Heart right ventricle (tissue), 16 donors: ENCODE results near the gene BICDL2. TPM values are rescaled to one million over a fixed set of nuclear protein-coding genes. Genes with fewer than 3 reads are reported as not detected.

Source experiments
- ATAC-seq, 8 donors: fragments of 200-7000 bp; cut with Tn5 transposase; one replicate each; pipeline ENCODE4 v1.9.1; 2020; ENCODE audit warnings: mild to moderate bottlenecking in 8 of 8, moderate library complexity in 8 of 8, moderate number of reproducible peaks in 1 of 8
- DNase-seq, 2 donors: peaks; one replicate each; pipeline ENCODE4 v3.0.0-alpha.2; 2020
- H3K27ac ChIP-seq, 10 donors: fragments of 200-600 bp; sonication (generic) in 2 of 10; one replicate each; pipeline versions ENCODE4 v1.5.0 to v1.8.0; 2020 to 2022; ENCODE audit warnings: mild to moderate bottlenecking in 3 of 10
- H3K27me3 ChIP-seq, 7 donors: fragments of 200-600 bp; one replicate each; pipeline ENCODE4 v1.8.0; 2021 to 2022; ENCODE audit warnings: mild to moderate bottlenecking in 2 of 7
- H3K36me3 ChIP-seq, 9 donors: fragments of 200-600 bp; sonication (generic) in 1 of 9; one replicate each; pipeline versions ENCODE4 v1.5.0 to v1.8.0; 2020 to 2022; ENCODE audit warnings: mild to moderate bottlenecking in 2 of 9
- H3K4me1 ChIP-seq, 9 donors: fragments of 200-600 bp; sonication (generic) in 1 of 9; one replicate each; pipeline versions ENCODE4 v1.5.0 to v1.8.0; 2020 to 2022; ENCODE audit warnings: mild to moderate bottlenecking in 4 of 9
- H3K4me3 ChIP-seq, 10 donors: fragments of 200-600 bp; sonication (generic) in 2 of 10; one replicate each; pipeline versions ENCODE4 v1.5.0 to v1.8.0; 2020 to 2022; ENCODE audit warnings: mild to moderate bottlenecking in 7 of 10, moderate library complexity in 2 of 10
- H3K9me3 ChIP-seq, 11 donors: fragments of 200-600 bp in 10 of 11; sonication (generic) in 2 of 11; one replicate each; pipeline versions ENCODE4 v1.5.0 to v1.8.0; 2013 to 2022; ENCODE audit warnings: mild to moderate bottlenecking in 2 of 11, control low read depth in 1 of 11, moderate library complexity in 1 of 11
- CTCF ChIP-seq, 9 donors: fragments of 200-600 bp; sonication (generic) in 2 of 9; IDR thresholded peaks; one replicate each; pipeline versions ENCODE4 v1.5.0 to v1.8.0; 2021 to 2022; ENCODE audit warnings: antibody characterized with exemption in 9 of 9, mild to moderate bottlenecking in 5 of 9, moderate library complexity in 1 of 9
- WGBS, 2 donors: extraction: QIAGEN DNeasy Blood & Tissue Kit; methylation state at CpG; one replicate each; pipeline ENCODE4 v1.1.7; 2013; ENCODE audit warnings: inconsistent platforms in 1 of 2; 5-methylcytosine and 5-hydroxymethylcytosine counted together
- intact Hi-C, 10 donors: fragments of 100-400 bp; cut with DNase I; formaldehyde crosslinking; loops; one replicate each; pipeline versions ENCODE4 v1.11.1 to v1.14.2; 2022
- polyA plus RNA-seq, 2 donors: library from polyadenylated mRNA; stranded (reverse); fragments of 200-250 nt; gene quantifications; one replicate each; pipeline ENCODE4 v1.2.3, GENCODE V29; 2013
- total RNA-seq, 10 donors: library from RNA; stranded (reverse); fragmentation: NEBNext Ultra II Directional in 3 of 10; extraction: Animal tissue kit (Norgen Biotek cat#: 25700) in 3 of 10; gene quantifications; one replicate each; pipeline versions ENCODE4 v1.2.1 to v1.2.4, GENCODE V29; 2021 to 2023
- donor health status: Arrhythmogenic right ventricular cardiomyopathy.
- donor health status: ischemic (EF 13 %, LVEDD 7.1; RV severe dilation, severe dysfunction).
- donor health status: healthy with polysubstance abuse.
- donor health status: DM: no; HTN: yes; CAD: no.
- donor health status: DM: no; HTN: no; CAD: no.
- donor health status: ischemic (EF 25% LVEDD 6.9; RV normal size, moderate dysfunction).
- donor health status: ischemic (EF 25% LVEDD 5.7; RV mildly dilated, moderate dysfunction).
- donor health status: healthy.
- donor health status: DM: yes; HTN: yes; CAD: no.
- donor health status: Ischemic cardiomyopathy.
- donor health status: ischemic (EF 35%, LVEDD 5.7; RV mildly dilated, moderate dysfunction).
- donor health status: nonischemic (EF 11% LVEDD 7.7; RV severe dilation, severe dysfunction).
- donor health status: DM: yes; HTN: yes; CAD: no.
- donor health status: PGD.
- donor health status: ischemic (EF 29% LVEDD 5.4; RV normal size, mild dysfunction).
- donor health status: nonischemic (EF 23%, LVEDD 6.1; RV moderate dilation, normal function).

BICDL2 gene
- total and polyA plus RNA-seq, 12 donors, result 0.04 TPM; not detected in 11

DNA sequence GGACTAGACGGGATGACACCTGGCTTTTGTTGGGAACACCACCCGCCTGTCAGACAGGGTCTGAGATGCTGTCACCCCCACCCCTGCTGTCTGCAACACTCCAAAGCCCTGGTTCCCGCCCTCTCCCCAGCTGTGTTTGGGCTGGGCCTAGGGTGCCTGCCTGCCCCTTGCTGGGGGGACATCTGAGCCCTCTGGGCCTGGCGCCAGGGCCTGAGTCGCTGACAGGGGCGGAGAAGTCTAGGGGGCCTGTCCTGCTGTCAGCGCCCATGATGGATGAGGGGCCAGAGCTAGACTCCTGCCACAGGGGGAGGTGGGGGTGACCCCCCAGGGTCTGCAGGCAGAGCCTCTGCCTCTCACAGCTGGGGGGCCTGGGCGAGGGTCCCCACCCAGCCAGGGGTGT lies 48.9 kb downstream of the BICDL2 start:
- H3K9me3 ChIP-seq, result no peaks in the 10 kb centered on the region
- no peak overlapping the region for H3K4me3 ChIP-seq
- H3K4me1 ChIP-seq, result peaks cover 3 to 32% (median 12%) of the 10 kb centered on the region in 9 donors
- intact Hi-C loops, result no loop called here
- 52 to 59% methylated on average over 8 of the region's 8 CpGs for WGBS, 2 donors
- peaks cover 0 to 32% (median 11%) of the 10 kb centered on the region in 7 donors for H3K27me3 ChIP-seq
- no peak overlapping the region for H3K27ac ChIP-seq
- ATAC-seq, result peak in 1 of 8 donors; percentile 1
- no peak for DNase-seq
- no peak for TF ChIP-seq CTCF (IDR thresholded peaks at IDR 0.05)
- no peaks in the 10 kb centered on the region for H3K36me3 ChIP-seq

- Histone ChIP-seq H3K4me3 (no peak overlapping the region), H3K4me1 (peaks cover 3 to 32% (median 12%) of the 10 kb centered on the region in 9 donors), H3K9me3 (no peaks in the 10 kb centered on the region), H3K36me3 (no peaks in the 10 kb centered on the region), H3K27me3 (peaks cover 0 to 32% (median 11%) of the 10 kb centered on the region in 7 donors), H3K27ac (no peak overlapping the region)
- no peak for TF ChIP-seq CTCF (IDR thresholded peaks at IDR 0.05)
- DNase-seq (no peak), ATAC-seq (no peak)
- WGBS, 2 donors, result 85 to 86% methylated on average over 9 of the region's 9 CpGs
- intact Hi-C loops, result no loop called here
These were observed 49.5 kb downstream of the BICDL2 start for GRCh38 chr16:2987286-2987685.

- intact Hi-C loops, result no loop called here
- DNase-seq (no peak), ATAC-seq (peak in 1 of 8 donors; percentile 5)
- TF ChIP-seq CTCF (IDR thresholded peaks at IDR 0.05), result no peak
- no peak overlapping the region for H3K4me3 ChIP-seq
- peaks cover 3 to 32% (median 12%) of the 10 kb centered on the region in 9 donors for H3K4me1 ChIP-seq
- H3K27me3 ChIP-seq, result peaks cover 0 to 32% (median 11%) of the 10 kb centered on the region in 7 donors
- no peaks in the 10 kb centered on the region for H3K9me3 ChIP-seq
- no peaks in the 10 kb centered on the region for H3K36me3 ChIP-seq
- H3K27ac ChIP-seq, result peak overlapping the region in 4 of 10 donors; percentile 81 to 95 (median 90)
- WGBS, 2 donors, result 76 to 84% methylated on average over 17 of the region's 17 CpGs
These were observed 50.0 kb downstream of the BICDL2 start for GRCh38 chr16:2986623-2987188.

DNA sequence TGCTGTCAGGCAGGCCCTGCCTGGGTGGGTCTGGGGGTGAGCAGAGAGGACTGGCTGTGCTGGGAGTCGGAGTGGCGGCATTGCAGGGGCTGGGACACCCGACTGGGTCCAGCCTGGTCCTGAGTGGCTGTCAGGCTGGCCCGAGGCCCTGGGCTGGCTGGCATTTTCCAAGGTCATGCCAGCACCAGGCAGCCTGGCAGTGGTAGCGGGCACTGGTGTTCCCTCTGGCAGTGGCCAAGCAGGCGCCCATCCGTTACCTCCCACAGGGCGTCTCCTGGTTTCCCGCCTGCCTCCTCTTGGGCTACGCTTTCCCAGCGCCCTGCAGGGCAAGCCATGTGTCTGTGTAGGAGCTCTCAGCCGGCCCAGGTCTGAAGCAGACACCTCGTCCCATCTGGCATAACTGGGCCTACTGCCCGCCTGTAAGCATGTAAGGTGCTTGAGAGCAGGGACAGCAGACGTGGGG lies 50.8 kb downstream of the BICDL2 start:
- peak; percentile 57 to 87 (median 77) for ATAC-seq
- peak overlapping the region; percentile 47 to 95 (median 84) for H3K27ac ChIP-seq
- no peaks in the 10 kb centered on the region for H3K36me3 ChIP-seq
- DNase-seq, result peak; percentile 54 to 64
- intact Hi-C loops, result no loop called here
- 41 to 59% methylated on average over 15 of the region's 15 CpGs for WGBS, 2 donors
- peaks cover 3 to 38% (median 17%) of the 10 kb centered on the region in 9 donors for H3K4me1 ChIP-seq
- no peak overlapping the region for H3K4me3 ChIP-seq
- peaks cover 0 to 32% (median 11%) of the 10 kb centered on the region in 7 donors for H3K27me3 ChIP-seq
- no peaks in the 10 kb centered on the region for H3K9me3 ChIP-seq
- TF ChIP-seq CTCF (IDR thresholded peaks at IDR 0.05), result no peak
